ENCODE measurements around the gene GPX2.

GPX2 gene

GRCh38 chr14:64965356-64966000 is 22.9 kb upstream of the GPX2 start:
- DNase-seq: peak in 1 of 10 donors; percentile 86
- intact Hi-C loops (cut with DNase I): no loop called here

DNA sequence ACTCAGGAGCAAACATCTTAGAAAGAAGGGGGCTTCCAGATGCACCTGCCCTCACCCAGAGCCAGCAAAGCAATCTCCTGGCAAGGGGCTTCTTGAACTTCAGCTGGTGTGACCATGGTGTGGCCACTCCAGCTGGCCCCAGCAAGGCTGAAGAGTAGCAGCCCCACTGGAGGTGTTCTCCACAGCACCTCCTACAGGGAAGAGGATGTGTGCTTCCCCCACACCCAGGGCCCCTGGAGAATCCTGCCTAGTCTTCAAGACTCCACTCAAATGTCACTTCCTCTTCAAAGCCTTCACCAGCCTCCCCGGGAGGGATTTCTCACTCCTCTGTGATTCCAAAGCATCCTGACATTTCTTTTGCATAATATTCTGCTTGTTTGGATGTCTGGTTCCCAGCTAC is 21.1 kb upstream of the GPX2 start:
- no peak for DNase-seq

DNA sequence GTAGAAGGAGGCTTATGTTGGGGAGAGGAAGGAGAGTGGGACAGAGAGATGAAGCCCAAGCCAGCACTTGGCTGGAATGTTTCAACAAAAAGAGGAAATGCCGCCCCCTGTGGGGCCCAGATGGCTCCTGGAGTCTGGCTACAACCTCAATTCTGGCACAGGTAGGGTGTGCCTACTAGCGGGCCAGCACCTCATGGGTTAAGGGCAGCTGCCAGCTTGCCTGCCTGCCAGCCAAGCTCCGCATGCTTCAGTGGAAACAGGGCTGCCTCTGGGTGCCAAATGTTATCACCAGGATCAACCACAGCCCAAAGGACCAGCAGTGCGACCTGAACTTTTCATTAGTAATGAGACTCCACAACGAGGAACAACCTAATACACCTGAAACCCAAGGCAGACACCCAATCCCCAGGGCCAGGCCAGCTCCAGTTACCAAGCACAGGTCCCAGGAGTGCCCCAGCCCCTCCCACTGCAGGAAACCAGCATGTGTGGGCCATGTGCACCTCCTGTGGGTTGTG is 18.3 kb upstream of the GPX2 start:
- DNase-seq: peak in 1 of 10 donors; percentile 88
- intact Hi-C loops (cut with DNase I): no loop called here

More for the DNA sequence above, 21.1 kb upstream of the GPX2 start:
- intact Hi-C loops (cut with DNase I): no loop called here

GRCh38 chr14:64958743-64959142 is 16.2 kb upstream of the GPX2 start:
- intact Hi-C loops (cut with DNase I): no loop called here
- peak in 1 of 10 donors; percentile 77 for DNase-seq

DNA sequence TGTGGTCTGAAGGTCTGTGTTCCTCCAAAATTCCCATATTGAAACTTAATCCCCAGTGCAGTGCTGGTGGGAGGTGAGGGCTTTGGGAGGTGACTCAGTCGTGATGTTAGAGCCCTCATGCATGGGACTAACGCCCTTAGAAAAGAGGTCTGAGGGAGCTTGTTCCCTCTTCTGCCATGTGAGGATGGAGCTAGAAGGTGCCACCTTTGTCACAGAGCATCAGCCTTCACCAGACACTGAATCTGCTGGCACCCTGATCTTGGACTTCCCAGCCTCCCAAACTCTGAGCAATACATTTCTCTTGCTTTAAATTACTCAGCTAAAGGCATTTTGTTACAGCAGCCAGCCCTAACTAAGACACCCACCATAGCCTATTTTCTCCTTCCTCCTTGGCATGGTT is 15.7 kb upstream of the GPX2 start:
- peak in 1 of 10 donors; percentile 29 for DNase-seq
- intact Hi-C loops (cut with DNase I): no loop called here

DNA sequence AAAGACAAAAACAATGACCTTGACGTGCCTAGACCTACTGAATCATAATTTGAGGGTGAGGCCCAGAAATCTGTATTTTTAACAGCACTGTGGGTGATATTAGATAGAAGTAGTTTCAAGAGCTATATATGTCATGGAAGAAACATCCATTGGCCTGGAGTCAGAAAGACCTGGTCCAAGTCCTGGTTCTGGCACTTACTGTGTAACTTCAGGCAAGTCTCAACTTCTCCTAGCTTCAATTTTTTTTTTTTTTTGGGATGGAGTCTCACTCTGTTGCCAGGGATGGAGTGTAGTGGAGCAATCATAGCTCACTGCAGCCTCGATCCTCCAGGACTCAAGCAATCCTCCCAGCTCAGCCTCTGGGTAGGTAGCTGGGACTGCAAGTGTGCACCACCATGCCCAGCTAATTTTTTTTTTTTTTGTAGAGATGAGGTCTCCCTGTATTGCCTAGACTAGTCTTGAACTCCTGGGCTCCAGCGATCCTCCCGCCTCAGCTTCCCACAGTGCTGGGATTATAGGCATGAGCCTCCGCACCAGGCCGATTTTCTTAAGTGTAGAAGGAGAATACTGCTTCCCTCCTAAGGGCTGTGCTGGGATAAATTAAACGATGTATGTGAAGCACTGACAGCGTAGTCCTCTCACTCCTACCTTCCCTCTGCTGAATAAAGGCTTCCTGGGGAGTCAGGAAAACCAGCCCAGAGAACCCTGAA is 14.3 kb upstream of the GPX2 start:
- peak in 1 of 10 donors; percentile 49 for DNase-seq
- intact Hi-C loops (cut with DNase I): no loop called here

- no peak for DNase-seq
- intact Hi-C loops (cut with DNase I): no loop called here
Observed at GRCh38 chr14:64955297-64955696, 12.8 kb upstream of the GPX2 start.

DNA sequence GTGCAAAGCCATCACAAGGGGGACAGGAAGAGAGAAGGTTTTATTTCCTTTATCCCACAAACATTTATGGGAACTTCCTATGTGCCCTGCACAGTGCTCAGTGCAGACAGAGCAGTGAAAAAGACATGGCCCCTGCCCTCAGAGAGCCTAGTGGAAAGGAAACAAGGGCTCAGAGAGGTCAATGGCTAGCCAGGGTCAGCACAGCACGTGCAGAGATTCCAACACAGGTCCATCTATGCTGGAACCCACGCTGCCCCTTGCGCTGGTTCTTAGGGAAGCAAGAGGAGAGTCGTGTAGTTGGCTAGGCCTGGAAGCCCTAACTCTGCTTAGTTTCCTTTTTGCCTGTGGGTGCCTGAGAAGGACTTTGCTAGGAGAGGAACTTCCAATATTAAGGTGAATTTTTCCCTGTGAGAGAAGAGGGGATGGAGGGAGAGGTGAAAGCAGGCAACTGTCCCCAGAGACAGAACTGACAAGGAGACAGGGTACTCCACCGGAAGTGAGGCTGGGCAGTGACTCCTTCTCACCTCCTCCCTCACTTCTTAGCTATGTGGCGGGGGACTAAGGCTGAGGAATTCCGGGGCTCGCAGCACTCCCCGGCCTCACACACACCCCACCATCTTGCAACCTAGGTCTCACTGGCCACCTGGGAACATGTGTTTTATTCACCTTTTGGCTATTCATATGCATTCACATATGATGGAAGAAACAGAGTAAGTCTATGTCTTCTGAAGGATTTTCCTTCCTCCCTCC is 12.1 kb upstream of the GPX2 start:
- peak in 1 of 10 donors; percentile 61 for DNase-seq

DNA sequence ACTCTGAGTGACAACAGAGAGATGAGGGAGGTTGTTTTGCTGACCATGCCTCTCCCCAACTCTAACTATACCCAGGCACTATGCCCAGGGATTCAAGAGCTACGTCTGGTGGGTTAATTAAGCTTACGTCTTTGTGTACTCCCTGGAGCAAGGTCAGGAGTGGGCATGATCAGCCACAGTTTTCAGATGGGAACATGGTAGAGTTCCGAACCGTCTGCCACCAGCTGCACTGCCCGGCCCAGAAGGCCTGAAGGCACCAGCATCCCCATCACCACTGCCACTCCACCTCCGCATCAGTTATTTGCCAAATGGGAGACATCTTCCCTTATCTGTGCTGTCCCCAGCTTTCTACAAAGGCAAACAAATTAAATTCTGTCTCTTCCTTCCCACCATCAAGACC is 11.1 kb upstream of the GPX2 start:
- peak in 1 of 10 donors; percentile 80 for DNase-seq
- intact Hi-C loops (cut with DNase I): loop anchor here (2.0 kb wide), 1 partner anchor 17 kb away; no protein-coding TSS in a partner anchor

More for the DNA sequence above, 12.1 kb upstream of the GPX2 start:
- intact Hi-C loops (cut with DNase I): no loop called here

GRCh38 chr14:64953310-64953654 is 10.7 kb upstream of the GPX2 start:
- intact Hi-C loops (cut with DNase I): loop anchor here (2.0 kb wide), 1 partner anchor 18 kb away; no protein-coding TSS in a partner anchor
- DNase-seq: peak in 1 of 10 donors; percentile 75

- no peak for DNase-seq
- intact Hi-C loops (cut with DNase I): loop anchor here (2.0 kb wide), 1 partner anchor 18 kb away; no protein-coding TSS in a partner anchor
Observed at GRCh38 chr14:64952598-64953309, 10.2 kb upstream of the GPX2 start.

GRCh38 chr14:64951724-64952123 is 9.2 kb upstream of the GPX2 start:
- intact Hi-C loops (cut with DNase I): loop anchor here (2.0 kb wide), 1 partner anchor 19 kb away; no protein-coding TSS in a partner anchor
- DNase-seq: peak in 1 of 10 donors; percentile 71

DNA sequence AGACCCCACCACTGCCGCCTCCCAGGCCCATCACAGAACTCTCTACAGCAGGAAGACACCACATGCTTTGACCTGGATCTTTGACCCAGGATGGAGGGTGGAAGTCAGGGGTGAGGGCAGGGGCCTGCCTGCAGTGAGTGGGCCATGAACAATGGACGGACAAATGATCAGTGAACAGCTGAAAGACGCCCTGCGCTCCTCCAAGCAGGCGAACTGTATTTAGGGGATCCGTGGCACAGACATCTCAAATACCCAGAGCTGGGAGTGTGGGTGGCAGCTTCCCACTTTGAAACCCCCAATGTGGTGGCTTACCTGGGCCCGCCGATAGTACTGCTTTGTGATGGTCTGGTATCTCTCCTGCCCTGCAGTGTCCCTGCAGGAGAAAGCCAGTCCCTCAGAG is 8.7 kb upstream of the GPX2 start:
- intact Hi-C loops (cut with DNase I): no loop called here
- DNase-seq: peak in 1 of 10 donors; percentile 45

DNA sequence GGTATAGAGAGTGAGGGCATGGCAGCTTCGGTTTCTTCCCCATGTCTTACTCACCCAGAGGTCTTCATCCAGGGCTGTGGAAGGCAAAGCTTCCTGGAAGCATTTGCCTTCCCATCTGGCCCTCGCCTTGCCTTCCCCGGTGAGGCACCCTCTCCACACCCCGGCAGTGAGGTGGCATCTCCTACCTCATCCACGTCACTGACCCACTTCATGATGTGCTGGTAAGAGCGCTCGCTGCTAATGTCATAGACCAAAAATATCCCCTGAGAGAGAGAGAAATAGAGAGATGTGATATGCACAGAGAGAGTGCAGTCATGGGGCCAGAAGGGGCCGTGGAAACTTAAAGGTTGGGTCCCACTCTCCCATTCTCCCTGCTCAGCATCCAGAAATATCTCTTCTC is 8.3 kb upstream of the GPX2 start:
- DNase-seq: peak in 5 of 10 donors; percentile 43 to 91 (median 87)
- intact Hi-C loops (cut with DNase I): no loop called here

GRCh38 chr14:64948612-64949210 is 6.2 kb upstream of the GPX2 start:
- intact Hi-C loops (cut with DNase I): no loop called here
- DNase-seq: no peak

GRCh38 chr14:64947710-64948611 is 5.4 kb upstream of the GPX2 start:
- intact Hi-C loops (cut with DNase I): no loop called here
- peak in 1 of 10 donors; percentile 87 for DNase-seq

DNA sequence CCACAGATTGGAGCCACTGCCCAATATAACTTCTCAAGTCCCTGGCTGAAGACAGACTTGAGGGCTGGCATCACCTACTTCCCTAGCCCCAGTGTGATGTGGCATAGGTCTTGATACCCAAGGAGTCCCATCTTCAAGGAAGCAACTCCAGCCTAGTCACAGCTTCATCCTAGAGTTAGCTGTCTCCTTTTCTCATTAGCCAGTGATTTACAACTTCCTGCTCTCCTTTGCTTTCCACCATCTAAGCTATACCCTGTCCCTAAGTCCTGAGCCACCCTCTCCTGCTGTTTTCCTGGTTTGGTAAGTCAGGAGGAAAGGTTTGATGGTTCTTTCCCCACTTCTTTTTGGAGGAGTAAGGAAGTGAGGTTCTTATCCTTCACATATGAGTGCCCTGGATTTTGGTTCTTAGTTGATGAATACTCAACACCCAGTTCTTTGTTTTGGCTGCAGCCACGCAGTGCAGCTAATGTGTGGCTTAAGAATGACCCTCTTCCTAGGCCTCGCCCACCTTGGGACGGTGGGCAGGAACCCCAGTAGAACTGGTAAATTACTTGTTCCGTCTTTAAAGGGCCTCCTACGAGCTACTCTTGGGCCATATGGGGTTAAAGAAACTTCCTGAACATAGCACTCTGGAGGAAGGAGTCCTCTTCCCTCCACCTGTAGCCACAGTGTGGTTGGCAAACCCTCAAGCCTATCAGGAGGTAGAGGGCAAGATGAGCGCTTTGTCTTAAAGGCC is 3.9 kb upstream of the GPX2 start:
- DNase-seq: no peak
- intact Hi-C loops (cut with DNase I): no loop called here

Data from posterior cingulate gyrus (tissue), 11 donors.